ENCODE results near the gene TMEM18. TPM values are rescaled to one million over a fixed set of nuclear protein-coding genes. Genes with fewer than 3 reads are reported as not detected.

The TMEM18 gene
- total RNA-seq (2014; rRNA removed; shearing (Covaris generic)) (9.9 and 16.2 TPM in 2 replicates), polyA plus RNA-seq (2016; fragmentation: Nextera tagmentation; extraction: Ambion mirVana) (37.7 and 40.0 TPM in 2 replicates)

DNA sequence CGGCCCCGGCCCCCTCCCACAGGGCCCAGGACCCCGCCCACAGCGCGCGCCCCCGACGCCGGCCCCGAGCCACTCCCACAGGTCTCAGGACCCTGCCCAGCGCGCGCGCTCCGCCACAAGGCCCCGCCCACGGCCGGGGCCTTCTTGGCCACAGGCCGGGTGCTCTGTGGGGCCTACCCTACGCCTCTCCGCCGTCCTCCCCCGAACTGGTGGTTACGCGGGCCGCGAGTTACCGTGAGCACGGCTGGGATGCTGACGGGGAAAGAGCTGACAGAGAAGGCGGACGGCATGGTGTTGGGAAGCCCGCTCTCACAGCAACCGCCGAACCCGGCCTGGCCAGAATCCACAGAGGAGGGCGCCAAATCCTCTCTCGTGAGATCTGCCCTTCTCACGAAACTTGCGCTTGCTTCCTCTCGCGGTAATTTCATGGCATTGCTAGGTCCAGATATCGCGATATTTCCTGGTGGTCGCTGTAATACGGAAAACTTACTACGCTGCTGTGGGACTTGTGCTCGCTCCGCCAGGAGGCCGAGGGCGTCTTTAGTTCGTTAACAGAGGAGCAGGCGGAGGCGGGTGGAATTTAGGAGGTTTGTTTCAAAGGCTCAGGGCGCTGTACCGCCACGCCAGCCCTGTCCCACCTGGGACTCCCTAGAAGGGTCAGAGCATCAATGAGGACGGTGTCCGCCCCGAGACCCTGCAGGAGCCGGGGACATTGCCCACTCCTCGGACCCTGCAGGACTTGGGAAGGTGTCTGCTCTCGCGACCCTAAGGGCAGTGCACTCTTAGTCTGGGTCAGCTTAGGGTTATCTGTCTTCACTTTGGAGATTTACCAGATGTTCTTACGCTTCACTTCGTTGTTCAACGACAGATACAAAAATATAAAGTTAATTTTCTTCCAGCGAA lies at the start of gene TMEM18:
TSS of gene TMEM18 (minus strand) at position 351 of the 903 bp plus-strand sequence. CDS start at position 290, 61 bp downstream.
- H3K9me3 ChIP-seq (ENCODE audit: low read depth) = no peaks in the 10 kb centered on the region
- DNase-seq = peak; percentile 100
- peaks cover 25% of the 10 kb centered on the region for H3F3A ChIP-seq (ENCODE audit: insufficient read depth)
- TF ChIP-seq EZH2 (IDR thresholded peaks at IDR 0.05; ENCODE audit: insufficient read depth, poor library complexity, severe bottlenecking) (no peak), EZH2phosphoT487 (IDR thresholded peaks at IDR 0.05; ENCODE audit: insufficient read depth, low read depth) (no peak)
- in situ Hi-C loops (cut with MboI) = loop anchor here (25.0 kb wide), 1 partner anchor 860 kb away; no protein-coding TSS in a partner anchor
- H3K79me2 ChIP-seq (ENCODE audit: insufficient read depth) = peaks cover 18% of the 10 kb centered on the region
- peak within 1 kb of the TSS; percentile 98 for H3K9ac ChIP-seq
- no peaks in the 10 kb centered on the region for H3K36me3 ChIP-seq (ENCODE audit: low read depth)
- peaks cover 21% of the 10 kb centered on the region for H3K4me1 ChIP-seq (ENCODE audit: insufficient read depth)
- no peaks in the 10 kb centered on the region for H4K20me1 ChIP-seq (ENCODE audit: insufficient read depth)
- H3K27ac ChIP-seq = peak within 1 kb of the TSS; percentile 93
- peak within 1 kb of the TSS; percentile 88 for H3K4me3 ChIP-seq
- H3K9me2 ChIP-seq (ENCODE audit: insufficient read depth) = no peaks in the 10 kb centered on the region
- H2AFZ ChIP-seq = peak within 1 kb of the TSS; percentile 94
- H3K27me3 ChIP-seq (replicated peaks; ENCODE audit: insufficient read depth) = no peaks in the 10 kb centered on the region
- H3K4me2 ChIP-seq (ENCODE audit: unreplicated experiment) = peak within 1 kb of the TSS; percentile 98
- 1 to 2% methylated on average over 59 to 60 of the region's 68 CpGs for WGBS, 2 experiments (ENCODE audit: low coverage in 1 of 2, low lambda C conversion rate in 2 of 2, missing lambda C conversion rate in 2 of 2)

GRCh38 chr2:726169-726568 lies 49.0 kb upstream of the TMEM18 start:
- H3F3A ChIP-seq (ENCODE audit: insufficient read depth) = no peaks in the 10 kb centered on the region

DNA sequence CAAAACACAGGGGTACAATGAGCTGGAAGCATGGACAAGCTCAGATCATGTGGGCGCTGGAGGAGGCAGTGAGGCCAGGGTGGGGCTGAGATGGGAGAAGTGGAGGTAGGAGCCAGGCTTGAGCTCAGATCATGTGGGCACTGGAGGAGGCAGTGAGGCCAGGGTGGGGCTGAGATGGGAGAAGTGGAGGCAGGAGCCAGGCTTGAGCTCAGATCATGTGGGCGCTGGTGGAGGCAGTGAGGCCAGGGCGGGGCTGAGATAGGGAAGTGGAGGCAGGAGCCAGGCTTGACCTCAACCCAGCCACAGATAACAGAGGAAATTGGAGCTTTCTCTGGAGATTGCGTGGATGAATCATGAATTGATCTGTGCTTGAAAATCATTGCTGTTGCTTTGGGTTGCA lies 48.3 kb upstream of the TMEM18 start:
- TF ChIP-seq EZH2phosphoT487 (IDR thresholded peaks at IDR 0.05; ENCODE audit: insufficient read depth, low read depth) = no peak
- no peak for TF ChIP-seq EZH2 (IDR thresholded peaks at IDR 0.05; ENCODE audit: insufficient read depth, poor library complexity, severe bottlenecking)
- no peak for DNase-seq
- no peaks in the 10 kb centered on the region for H3F3A ChIP-seq (ENCODE audit: insufficient read depth)
- H3K36me3 ChIP-seq (ENCODE audit: low read depth) = no peaks in the 10 kb centered on the region
- in situ Hi-C loops (cut with MboI) = no loop called here
- H3K9ac ChIP-seq = no peak overlapping the region
- H4K20me1 ChIP-seq (ENCODE audit: insufficient read depth) = no peaks in the 10 kb centered on the region
- 46 to 47% methylated on average over 4 of the region's 4 CpGs for WGBS, 2 experiments (ENCODE audit: low coverage in 1 of 2, low lambda C conversion rate in 2 of 2, missing lambda C conversion rate in 2 of 2)
- no peaks in the 10 kb centered on the region for H3K4me1 ChIP-seq (ENCODE audit: insufficient read depth)
- no peaks in the 10 kb centered on the region for H3K9me3 ChIP-seq (ENCODE audit: low read depth)
- no peak overlapping the region for H3K4me3 ChIP-seq
- H3K79me2 ChIP-seq (ENCODE audit: insufficient read depth) = no peaks in the 10 kb centered on the region
- H3K4me2 ChIP-seq (ENCODE audit: unreplicated experiment) = no peak overlapping the region
- no peak overlapping the region for H3K27ac ChIP-seq
- no peaks in the 10 kb centered on the region for H3K9me2 ChIP-seq (ENCODE audit: insufficient read depth)
- H3K27me3 ChIP-seq (replicated peaks; ENCODE audit: insufficient read depth) = peaks cover 8% of the 10 kb centered on the region; the same call in 1 of the 2 replicates
- no peak overlapping the region for H2AFZ ChIP-seq

More at GRCh38 chr2:726169-726568, 49.0 kb upstream of the TMEM18 start:
- WGBS, 2 experiments (ENCODE audit: low coverage in 1 of 2, low lambda C conversion rate in 2 of 2, missing lambda C conversion rate in 2 of 2) = 52 to 56% methylated on average over 4 of the region's 4 CpGs
- H3K9ac ChIP-seq = no peak overlapping the region
- no peaks in the 10 kb centered on the region for H3K79me2 ChIP-seq (ENCODE audit: insufficient read depth)
- H3K9me2 ChIP-seq (ENCODE audit: insufficient read depth) = no peaks in the 10 kb centered on the region
- no peak overlapping the region for H3K27ac ChIP-seq
- no peak overlapping the region for H3K4me2 ChIP-seq (ENCODE audit: unreplicated experiment)
- H3K36me3 ChIP-seq (ENCODE audit: low read depth) = no peaks in the 10 kb centered on the region
- TF ChIP-seq EZH2 (IDR thresholded peaks at IDR 0.05; ENCODE audit: insufficient read depth, poor library complexity, severe bottlenecking) (no peak), EZH2phosphoT487 (IDR thresholded peaks at IDR 0.05; ENCODE audit: insufficient read depth, low read depth) (no peak)
- no peaks in the 10 kb centered on the region for H4K20me1 ChIP-seq (ENCODE audit: insufficient read depth)
- no peak overlapping the region for H2AFZ ChIP-seq
- no peaks in the 10 kb centered on the region for H3K9me3 ChIP-seq (ENCODE audit: low read depth)
- peaks cover 13% of the 10 kb centered on the region; the same call in 1 of the 2 replicates for H3K27me3 ChIP-seq (replicated peaks; ENCODE audit: insufficient read depth)
- H3K4me3 ChIP-seq = no peak overlapping the region
- no peak for DNase-seq
- in situ Hi-C loops (cut with MboI) = no loop called here
- no peaks in the 10 kb centered on the region for H3K4me1 ChIP-seq (ENCODE audit: insufficient read depth)

- H2AFZ ChIP-seq = no peak overlapping the region
- H3K4me3 ChIP-seq = no peak overlapping the region
- H3K36me3 ChIP-seq (ENCODE audit: low read depth) = no peaks in the 10 kb centered on the region
- in situ Hi-C loops (cut with MboI) = no loop called here
- H3K27ac ChIP-seq = no peak overlapping the region
- H3K79me2 ChIP-seq (ENCODE audit: insufficient read depth) = no peaks in the 10 kb centered on the region
- no peaks in the 10 kb centered on the region for H3K9me3 ChIP-seq (ENCODE audit: low read depth)
- no peak for DNase-seq
- H3F3A ChIP-seq (ENCODE audit: insufficient read depth) = no peaks in the 10 kb centered on the region
- no peak overlapping the region for H3K9ac ChIP-seq
- H3K27me3 ChIP-seq (replicated peaks; ENCODE audit: insufficient read depth) = no peaks in the 10 kb centered on the region; the same call in 1 of the 2 replicates
- WGBS, 2 experiments (ENCODE audit: low coverage in 1 of 2, low lambda C conversion rate in 2 of 2, missing lambda C conversion rate in 2 of 2) = 69 to 80% methylated on average over 5 of the region's 5 CpGs
- no peaks in the 10 kb centered on the region for H3K4me1 ChIP-seq (ENCODE audit: insufficient read depth)
- H3K9me2 ChIP-seq (ENCODE audit: insufficient read depth) = no peaks in the 10 kb centered on the region
- TF ChIP-seq EZH2 (IDR thresholded peaks at IDR 0.05; ENCODE audit: insufficient read depth, poor library complexity, severe bottlenecking) = no peak
- no peak for TF ChIP-seq EZH2phosphoT487 (IDR thresholded peaks at IDR 0.05; ENCODE audit: insufficient read depth, low read depth)
- H3K4me2 ChIP-seq (ENCODE audit: unreplicated experiment) = no peak overlapping the region
- no peaks in the 10 kb centered on the region for H4K20me1 ChIP-seq (ENCODE audit: insufficient read depth)
These were observed 46.6 kb upstream of the TMEM18 start for GRCh38 chr2:723761-724160.
